ENCODE measurements around the gene DTX3. TPM values are rescaled to one million over a fixed set of nuclear protein-coding genes. Genes with fewer than 3 reads are reported as not detected.

Gene DTX3
- total RNA-seq, 1 donor from 2014 or later = 18.3 TPM

DNA sequence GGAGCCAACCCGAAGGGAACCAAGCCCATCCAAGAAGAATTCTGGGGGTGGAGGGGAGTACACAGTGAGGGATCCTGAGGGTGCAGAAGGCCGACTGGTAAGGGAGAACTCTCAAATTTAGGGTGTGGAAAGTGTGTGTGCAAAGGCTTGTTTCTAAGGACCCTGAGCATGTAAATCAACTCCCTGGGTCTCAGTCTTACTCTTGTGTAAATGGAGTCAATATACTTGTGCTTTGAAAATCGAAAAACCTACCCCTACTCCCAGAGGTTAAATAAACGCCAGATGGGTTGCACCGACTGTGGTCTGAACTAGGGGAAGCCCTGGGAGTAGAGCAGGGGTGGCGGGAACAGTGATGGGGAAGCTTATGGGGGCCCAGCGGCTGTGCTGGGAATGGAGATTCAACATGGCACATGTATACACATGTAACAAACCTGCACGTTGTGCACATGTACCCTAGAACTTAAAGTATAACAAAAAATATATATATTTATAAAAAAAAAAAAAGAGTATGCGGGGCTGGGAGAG lies 22.4 kb downstream of the DTX3 start:
- no peaks in the 10 kb centered on the region for H3K79me2 ChIP-seq (ENCODE audit: insufficient read depth, low read length)
- H3K27ac Mint-ChIP-seq (ENCODE audit: unreplicated experiment) = no peak overlapping the region
- H3K27ac ChIP-seq (ENCODE audit: low read depth, low read length) = no peak overlapping the region
- H3K9me3 Mint-ChIP-seq (ENCODE audit: unreplicated experiment) = peaks cover 10% of the 10 kb centered on the region
- H3K4me1 Mint-ChIP-seq (ENCODE audit: low read depth, unreplicated experiment) = no peaks in the 10 kb centered on the region
- no peak for DNase-seq (ENCODE audit: low read depth)
- no peaks in the 10 kb centered on the region for H3K9me3 ChIP-seq (ENCODE audit: insufficient read depth, low read depth, low read length)
- peaks cover 22% of the 10 kb centered on the region for H3K36me3 Mint-ChIP-seq (ENCODE audit: low read depth, unreplicated experiment)
- H3K4me3 ChIP-seq (ENCODE audit: insufficient read depth, low read depth, low read length) = no peak overlapping the region
- H3K4me3 Mint-ChIP-seq (ENCODE audit: unreplicated experiment) = no peak overlapping the region
- peaks cover 89% of the 10 kb centered on the region for H3K27me3 Mint-ChIP-seq (ENCODE audit: low read depth, unreplicated experiment)
- no peak overlapping the region for H3K4me2 ChIP-seq (ENCODE audit: low read length)
- peaks cover 8% of the 10 kb centered on the region for H4K20me1 ChIP-seq (ENCODE audit: insufficient read depth, low read length)
- H3K27me3 ChIP-seq (ENCODE audit: insufficient read depth, low read length) = peaks cover 76% of the 10 kb centered on the region
- H3K36me3 ChIP-seq (ENCODE audit: insufficient read depth, low read length) = no peaks in the 10 kb centered on the region
- no peak for TF ChIP-seq EZH2 (IDR thresholded peaks at IDR 0.05; ENCODE audit: insufficient read depth, low read length)
- TF ChIP-seq CTCF (IDR thresholded peaks at IDR 0.05; ENCODE audit: insufficient read depth, low read depth, low read length) = no peak
- no peak overlapping the region for H3K9ac ChIP-seq (ENCODE audit: low read length)
- H2AFZ ChIP-seq (ENCODE audit: low read depth, low read length) = no peak overlapping the region
- H3K4me1 ChIP-seq (ENCODE audit: insufficient read depth, low read length) = peaks cover under 1% of the 10 kb centered on the region
- FAIRE-seq = no peak

- Histone ChIP-seq H3K4me2 (ENCODE audit: low read length) (peak overlapping the region; percentile 19), H3K27me3 (ENCODE audit: insufficient read depth, low read length) (peaks cover 73% of the 10 kb centered on the region), H2AFZ (ENCODE audit: low read depth, low read length) (peak overlapping the region; percentile 18), H3K27ac (ENCODE audit: low read depth, low read length) (no peak overlapping the region), H4K20me1 (ENCODE audit: insufficient read depth, low read length) (peaks cover under 1% of the 10 kb centered on the region), H3K36me3 (ENCODE audit: insufficient read depth, low read length) (no peaks in the 10 kb centered on the region), H3K9ac (ENCODE audit: low read length) (no peak overlapping the region), H3K79me2 (ENCODE audit: insufficient read depth, low read length) (no peaks in the 10 kb centered on the region), H3K4me1 (ENCODE audit: insufficient read depth, low read length) (peaks cover 5% of the 10 kb centered on the region), H3K4me3 (ENCODE audit: insufficient read depth, low read depth, low read length) (no peak overlapping the region), H3K9me3 (ENCODE audit: insufficient read depth, low read depth, low read length) (no peaks in the 10 kb centered on the region)
- no peak overlapping the region for H3K27ac Mint-ChIP-seq (ENCODE audit: unreplicated experiment)
- H3K4me1 Mint-ChIP-seq (ENCODE audit: low read depth, unreplicated experiment) = no peaks in the 10 kb centered on the region
- H3K36me3 Mint-ChIP-seq (ENCODE audit: low read depth, unreplicated experiment) = peaks cover 19% of the 10 kb centered on the region
- peak; percentile 49 for TF ChIP-seq EZH2 (IDR thresholded peaks at IDR 0.05; ENCODE audit: insufficient read depth, low read length)
- TF ChIP-seq CTCF (IDR thresholded peaks at IDR 0.05; ENCODE audit: insufficient read depth, low read depth, low read length) = no peak
- peaks cover 10% of the 10 kb centered on the region for H3K9me3 Mint-ChIP-seq (ENCODE audit: unreplicated experiment)
- peaks cover 85% of the 10 kb centered on the region for H3K27me3 Mint-ChIP-seq (ENCODE audit: low read depth, unreplicated experiment)
- DNase-seq (ENCODE audit: low read depth) (no peak), FAIRE-seq (no peak)
- H3K4me3 Mint-ChIP-seq (ENCODE audit: unreplicated experiment) = no peak overlapping the region
Observed at GRCh38 chr12:57627501-57628279, 23.1 kb downstream of the DTX3 start.
